ENCODE results near the gene SLC25A25. TPM values are rescaled to one million over a fixed set of nuclear protein-coding genes. Genes with fewer than 3 reads are reported as not detected.

SLC25A25 gene
- total RNA-seq, 1 experiment from 2014 or later, result 18.5 TPM

- BruUV-seq (replicated peaks), result no TSS peak
- Histone ChIP-seq H3K9me3 (no peaks in the 10 kb centered on the region), H3K4me1 (peaks cover 34% of the 10 kb centered on the region), H3K27me3 (replicated peaks; ENCODE audit: control insufficient read depth, insufficient read depth, low read length) (no peaks in the 10 kb centered on the region), H3K36me3 (ENCODE audit: control insufficient read depth, insufficient read depth, low read length) (peaks cover 2% of the 10 kb centered on the region; the same call in 1 of the 2 replicates), H3K4me3 (ENCODE audit: low read depth, low read length) (no peak overlapping the region)
- ChIA-PET CTCF (interaction anchor here (0.7 to 2.0 kb wide), 2 partner anchors 18 to 445 kb away, joined by 5 to 13 read pairs; no protein-coding TSS in a partner anchor), POLR2A (interaction anchor here (1.4 to 1.5 kb wide), 2 partner anchors 18 to 31 kb away, joined by 8 to 11 read pairs; no protein-coding TSS in a partner anchor)
- Mint-ChIP-seq H3K36me3 (ENCODE audit: insufficient read depth, unreplicated experiment) (peaks cover 36% of the 10 kb centered on the region), H3K9me3 (ENCODE audit: unreplicated experiment) (no peaks in the 10 kb centered on the region), H3K27me3 (ENCODE audit: insufficient read depth, unreplicated experiment) (no peaks in the 10 kb centered on the region), H3K27ac (ENCODE audit: unreplicated experiment) (peak overlapping the region; percentile 100), H3K4me3 (ENCODE audit: unreplicated experiment) (no peak overlapping the region), H3K4me1 (ENCODE audit: low read depth, unreplicated experiment) (peaks cover 16% of the 10 kb centered on the region)
- TF ChIP-seq CTCF (IDR thresholded peaks at IDR 0.05; ENCODE audit: insufficient read depth in 1 of 2, low read depth in 1 of 2, low read length in 1 of 2, severe bottlenecking in 1 of 2, unreplicated experiment in 1 of 2), result no peak
- DNase-seq, result peak in 1 of 2 experiments; percentile 47
- intact Hi-C loops (cut with micrococcal nuclease; ENCODE audit: unreplicated experiment), result no loop called here
These were observed 28.8 kb downstream of the SLC25A25 start for GRCh38 chr9:128096616-128097536.

GRCh38 chr9:128097543-128098296 is 29.7 kb downstream of the SLC25A25 start:
- Mint-ChIP-seq H3K27ac (ENCODE audit: unreplicated experiment) (peak overlapping the region; percentile 100), H3K27me3 (ENCODE audit: insufficient read depth, unreplicated experiment) (no peaks in the 10 kb centered on the region), H3K36me3 (ENCODE audit: insufficient read depth, unreplicated experiment) (peaks cover 45% of the 10 kb centered on the region), H3K4me3 (ENCODE audit: unreplicated experiment) (peak overlapping the region; percentile 99), H3K4me1 (ENCODE audit: low read depth, unreplicated experiment) (peaks cover 16% of the 10 kb centered on the region), H3K9me3 (ENCODE audit: unreplicated experiment) (no peaks in the 10 kb centered on the region)
- DNase-seq, result no peak
- Histone ChIP-seq H3K4me3 (ENCODE audit: low read depth, low read length) (no peak overlapping the region), H3K27me3 (replicated peaks; ENCODE audit: control insufficient read depth, insufficient read depth, low read length) (no peaks in the 10 kb centered on the region), H3K9me3 (no peaks in the 10 kb centered on the region), H3K36me3 (ENCODE audit: control insufficient read depth, insufficient read depth, low read length) (peaks cover 2% of the 10 kb centered on the region; the same call in 1 of the 2 replicates), H3K4me1 (peaks cover 34% of the 10 kb centered on the region)
- no TSS peak for BruUV-seq (replicated peaks)
- no peak for TF ChIP-seq CTCF (IDR thresholded peaks at IDR 0.05; ENCODE audit: insufficient read depth in 1 of 2, low read depth in 1 of 2, low read length in 1 of 2, severe bottlenecking in 1 of 2, unreplicated experiment in 1 of 2)
- intact Hi-C loops (cut with micrococcal nuclease; ENCODE audit: unreplicated experiment), result loop anchor here (1.0 kb wide), 2 partner anchors 20 to 30 kb away; partner anchors contain the start of gene NAIF1
- CTCF ChIA-PET, result interaction anchor here (1.1 to 2.0 kb wide), 5 partner anchors 17 to 155 kb away, joined by 3 to 13 read pairs (median 4); partner anchors contain the start of gene NAIF1
- POLR2A ChIA-PET, result interaction anchor here (0.7 to 1.5 kb wide), 5 partner anchors 17 to 566 kb away, joined by 3 to 11 read pairs (median 7); partner anchors contain the start of genes NAIF1 and SLC25A25

All from Caco-2 (cell line).